Measurements from ENCODE around the gene SLX9. TPM values are rescaled to one million over a fixed set of nuclear protein-coding genes. Genes with fewer than 3 reads are reported as not detected.

The SLX9 gene
- total RNA-seq, 5 donors from 2014 or later (not counting 1 experiment from before 2014, with no cell fraction given), result 16.7 to 32.2 (median 26.7) TPM

GRCh38 chr21:45015469-45015860 is 75.6 kb downstream of the SLX9 start:
- WGBS (ENCODE audit: insufficient coverage), result 77% methylated on average over 11 of the region's 11 CpGs
- Mint-ChIP-seq H3K4me1 (peaks cover 6 to 8% (median 8%) of the 10 kb centered on the region in 3 donors), H3K4me3 (no peak overlapping the region), H3K27me3 (peaks cover 29 to 59% of the 10 kb centered on the region in 2 donors), H3K27ac (no peak overlapping the region), H3K9me3 (no peaks in the 10 kb centered on the region), H3K36me3 (no peaks in the 10 kb centered on the region)
- no peaks in the 10 kb centered on the region for H3K36me3 ChIP-seq (ENCODE audit: control insufficient read depth in 2 of 2, extremely low read depth in 1 of 2, insufficient read depth in 1 of 2, low read length in 1 of 2)
- no peak for DNase-seq
- no peak for ATAC-seq (replicated peaks in 1 of 4)
- H3K4me1 ChIP-seq (ENCODE audit: control insufficient read depth in 1 of 2, extremely low read depth in 1 of 2, insufficient read depth in 2 of 2, low read length in 2 of 2), result peaks cover 0 to 7% of the 10 kb centered on the region in 2 experiments
- H3K27ac ChIP-seq (ENCODE audit: low read length), result no peak overlapping the region
- H3K9me3 ChIP-seq, result no peaks in the 10 kb centered on the region
- H3K4me3 ChIP-seq (ENCODE audit: control insufficient read depth in 1 of 2, extremely low read depth in 1 of 2, low read length in 1 of 2), result no peak overlapping the region
- POLR2A ChIA-PET, result no interaction called here
- H3K27me3 ChIP-seq (replicated peaks in 1 of 2; ENCODE audit: control insufficient read depth in 2 of 2, extremely low read depth in 1 of 2, insufficient read depth in 2 of 2, low read length in 1 of 2), result peaks cover 0 to 84% of the 10 kb centered on the region in 2 experiments
- CTCF ChIA-PET, result no interaction called here

- POLR2A ChIA-PET, result no interaction called here
- WGBS (ENCODE audit: insufficient coverage), result 71% methylated on average over 1 of the region's 7 CpGs
- H3K4me3 Mint-ChIP-seq, result no peak overlapping the region
These were observed 76.2 kb downstream of the SLX9 start for GRCh38 chr21:45016031-45016405.

DNA sequence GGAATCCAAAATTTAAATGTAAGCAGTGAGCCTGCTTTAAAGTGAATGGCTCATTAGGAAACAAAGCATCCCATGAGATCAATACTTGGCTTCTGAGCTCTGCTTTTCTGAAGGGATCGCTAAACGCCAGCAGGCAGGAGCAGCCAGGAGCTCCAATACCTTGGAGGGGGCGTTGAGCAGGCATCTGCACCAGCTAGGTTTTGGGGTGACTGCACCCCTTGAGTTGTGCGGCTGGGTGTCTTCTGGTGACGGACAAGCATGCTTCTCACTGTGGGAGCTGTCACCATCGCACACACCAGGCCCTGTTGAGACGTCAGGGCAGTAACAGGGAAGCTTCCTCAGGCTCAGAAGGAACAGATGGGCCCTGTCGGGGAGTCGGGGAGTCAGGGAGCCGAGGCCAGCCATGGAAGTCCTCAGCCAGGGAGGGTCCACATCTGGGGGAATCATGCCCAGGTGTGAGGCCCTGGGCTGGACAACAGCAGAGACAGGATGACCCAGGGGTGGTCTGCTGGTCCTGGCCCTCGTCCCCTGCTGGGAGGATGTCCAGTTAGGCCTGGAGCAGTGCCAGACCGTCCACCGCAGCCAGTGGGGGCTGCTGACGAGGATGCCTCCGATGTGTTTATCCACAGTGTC is 76.7 kb downstream of the SLX9 start:
- Mint-ChIP-seq H3K4me1 (peaks cover 6 to 8% (median 8%) of the 10 kb centered on the region in 3 donors), H3K4me3 (peak overlapping the region in 1 of 3 donors; percentile 3), H3K27me3 (peaks cover 23 to 55% of the 10 kb centered on the region in 2 donors), H3K27ac (no peak overlapping the region), H3K9me3 (no peaks in the 10 kb centered on the region), H3K36me3 (no peaks in the 10 kb centered on the region)
- POLR2A ChIA-PET, result no interaction called here
- H3K36me3 ChIP-seq (ENCODE audit: control insufficient read depth in 2 of 2, extremely low read depth in 1 of 2, insufficient read depth in 1 of 2, low read length in 1 of 2), result no peaks in the 10 kb centered on the region
- no peak overlapping the region for H3K27ac ChIP-seq (ENCODE audit: low read length)
- ATAC-seq (replicated peaks in 1 of 4) (no peak), DNase-seq (no peak)
- H3K4me1 ChIP-seq (ENCODE audit: control insufficient read depth in 1 of 2, extremely low read depth in 1 of 2, insufficient read depth in 2 of 2, low read length in 2 of 2), result peaks cover 0 to 7% of the 10 kb centered on the region in 2 experiments
- H3K9me3 ChIP-seq, result no peaks in the 10 kb centered on the region
- CTCF ChIA-PET, result no interaction called here
- peaks cover 0 to 83% of the 10 kb centered on the region in 2 experiments for H3K27me3 ChIP-seq (replicated peaks in 1 of 2; ENCODE audit: control insufficient read depth in 2 of 2, extremely low read depth in 1 of 2, insufficient read depth in 2 of 2, low read length in 1 of 2)
- WGBS (ENCODE audit: insufficient coverage), result 80% methylated on average over 12 of the region's 15 CpGs
- H3K4me3 ChIP-seq (ENCODE audit: control insufficient read depth in 1 of 2, extremely low read depth in 1 of 2, low read length in 1 of 2), result no peak overlapping the region

More at GRCh38 chr21:45016031-45016405, 76.2 kb downstream of the SLX9 start:
- Histone ChIP-seq H3K4me3 (ENCODE audit: control insufficient read depth in 1 of 2, extremely low read depth in 1 of 2, low read length in 1 of 2) (no peak overlapping the region), H3K9me3 (no peaks in the 10 kb centered on the region), H3K36me3 (ENCODE audit: control insufficient read depth in 2 of 2, extremely low read depth in 1 of 2, insufficient read depth in 1 of 2, low read length in 1 of 2) (no peaks in the 10 kb centered on the region), H3K27me3 (replicated peaks in 1 of 2; ENCODE audit: control insufficient read depth in 2 of 2, extremely low read depth in 1 of 2, insufficient read depth in 2 of 2, low read length in 1 of 2) (peaks cover 0 to 82% of the 10 kb centered on the region in 2 experiments), H3K27ac (ENCODE audit: low read length) (no peak overlapping the region), H3K4me1 (ENCODE audit: control insufficient read depth in 1 of 2, extremely low read depth in 1 of 2, insufficient read depth in 2 of 2, low read length in 2 of 2) (peaks cover 0 to 7% of the 10 kb centered on the region in 2 experiments)
- Mint-ChIP-seq H3K27me3 (peaks cover 27 to 57% of the 10 kb centered on the region in 2 donors), H3K9me3 (no peaks in the 10 kb centered on the region), H3K27ac (no peak overlapping the region), H3K36me3 (no peaks in the 10 kb centered on the region), H3K4me1 (peaks cover 6 to 8% (median 8%) of the 10 kb centered on the region in 3 donors)
- DNase-seq (no peak), ATAC-seq (replicated peaks in 1 of 4) (no peak)
- CTCF ChIA-PET, result no interaction called here

DNA sequence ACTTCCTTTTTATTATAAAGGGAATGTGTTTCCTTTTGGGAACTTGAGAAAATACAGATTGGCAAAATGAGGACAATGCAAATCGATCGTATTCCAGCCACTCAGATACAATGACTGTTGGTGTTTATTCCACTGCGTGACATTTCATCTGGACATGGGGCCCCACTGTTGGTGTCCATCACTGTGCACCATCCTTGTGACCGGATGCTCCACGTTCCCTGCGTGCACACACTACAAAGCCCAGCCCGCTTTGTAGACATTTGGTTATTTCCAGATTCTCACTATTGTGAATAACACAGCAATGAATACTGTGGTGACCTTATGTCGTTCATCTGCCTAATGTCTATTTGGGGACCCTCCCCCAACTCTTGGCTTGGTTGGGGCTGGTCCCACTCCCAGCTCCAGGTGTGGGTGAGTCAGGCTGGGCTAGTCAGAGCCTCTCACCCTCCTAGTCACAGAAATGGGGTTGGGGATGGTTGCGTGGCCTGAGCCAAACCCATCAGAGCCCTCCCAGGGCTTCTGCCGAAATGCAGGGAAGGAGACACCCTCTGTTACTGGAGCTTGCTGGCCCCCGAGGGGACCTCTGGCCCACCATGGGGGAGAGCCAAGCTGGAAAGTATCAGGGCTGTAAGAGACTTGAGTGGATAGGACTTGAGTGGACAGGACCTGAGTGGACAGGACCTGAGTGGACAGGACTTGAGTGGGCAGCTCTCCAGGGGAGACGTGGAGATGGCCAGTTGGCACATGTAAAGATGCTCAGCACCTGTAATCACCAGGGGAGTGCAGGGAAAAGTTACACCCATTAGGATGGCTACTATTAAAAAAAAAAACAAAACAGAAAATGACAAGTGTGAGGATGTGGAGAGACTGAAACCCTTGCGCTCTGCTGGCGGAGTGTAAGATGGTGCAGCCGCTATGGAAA is 77.5 kb downstream of the SLX9 start:
- Mint-ChIP-seq H3K36me3 (no peaks in the 10 kb centered on the region), H3K4me1 (peaks cover 6 to 8% (median 8%) of the 10 kb centered on the region in 3 donors), H3K4me3 (peak overlapping the region; percentile 65 to 80 (median 73)), H3K27me3 (peaks cover 23 to 55% of the 10 kb centered on the region in 2 donors), H3K27ac (no peak overlapping the region), H3K9me3 (no peaks in the 10 kb centered on the region)
- Histone ChIP-seq H3K27me3 (replicated peaks in 1 of 2; ENCODE audit: control insufficient read depth in 2 of 2, extremely low read depth in 1 of 2, insufficient read depth in 2 of 2, low read length in 1 of 2) (peaks cover 0 to 82% of the 10 kb centered on the region in 2 experiments), H3K4me3 (ENCODE audit: control insufficient read depth in 1 of 2, extremely low read depth in 1 of 2, low read length in 1 of 2) (no peak overlapping the region), H3K27ac (ENCODE audit: low read length) (no peak overlapping the region), H3K9me3 (no peaks in the 10 kb centered on the region), H3K4me1 (ENCODE audit: control insufficient read depth in 1 of 2, extremely low read depth in 1 of 2, insufficient read depth in 2 of 2, low read length in 2 of 2) (peaks cover 0 to 7% of the 10 kb centered on the region in 2 experiments), H3K36me3 (ENCODE audit: control insufficient read depth in 2 of 2, extremely low read depth in 1 of 2, insufficient read depth in 1 of 2, low read length in 1 of 2) (no peaks in the 10 kb centered on the region)
- 94% methylated on average over 11 of the region's 15 CpGs for WGBS (ENCODE audit: insufficient coverage)
- no peak for DNase-seq
- ATAC-seq (replicated peaks in 1 of 4), result no peak
- ChIA-PET POLR2A (no interaction called here), CTCF (no interaction called here)

GRCh38 chr21:45018131-45019075 is 78.6 kb downstream of the SLX9 start:
- Mint-ChIP-seq H3K36me3 (no peaks in the 10 kb centered on the region), H3K4me3 (peak overlapping the region; percentile 65 to 80 (median 73)), H3K27me3 (peaks cover 20 to 52% of the 10 kb centered on the region in 2 donors), H3K4me1 (peaks cover 6 to 8% (median 8%) of the 10 kb centered on the region in 3 donors), H3K27ac (no peak overlapping the region), H3K9me3 (peaks cover under 1 to 2% (median under 1%) of the 10 kb centered on the region in 3 donors)
- POLR2A ChIA-PET, result no interaction called here
- H3K27me3 ChIP-seq (replicated peaks in 1 of 2; ENCODE audit: control insufficient read depth in 2 of 2, extremely low read depth in 1 of 2, insufficient read depth in 2 of 2, low read length in 1 of 2), result peaks cover 0 to 76% of the 10 kb centered on the region in 2 experiments
- WGBS (ENCODE audit: insufficient coverage), result 11% methylated on average over 61 of the region's 101 CpGs
- ATAC-seq (replicated peaks in 1 of 4) (peak in 1 of 4 experiments; percentile 16), DNase-seq (no peak)
- CTCF ChIA-PET, result no interaction called here
- no peaks in the 10 kb centered on the region for H3K36me3 ChIP-seq (ENCODE audit: control insufficient read depth in 2 of 2, extremely low read depth in 1 of 2, insufficient read depth in 1 of 2, low read length in 1 of 2)
- no peak overlapping the region for H3K27ac ChIP-seq (ENCODE audit: low read length)
- H3K4me1 ChIP-seq (ENCODE audit: control insufficient read depth in 1 of 2, extremely low read depth in 1 of 2, insufficient read depth in 2 of 2, low read length in 2 of 2), result peaks cover 0 to 7% of the 10 kb centered on the region in 2 experiments
- no peaks in the 10 kb centered on the region for H3K9me3 ChIP-seq
- H3K4me3 ChIP-seq (ENCODE audit: control insufficient read depth in 1 of 2, extremely low read depth in 1 of 2, low read length in 1 of 2), result no peak overlapping the region
